Ishikawa (cell line): ENCODE measurements around the gene LRRC75B.

ENCODE experiments used
- TF ChIP-seq, protein P1 (sequence below): IDR thresholded peaks from 2 replicates; pipeline ENCODE4 v1.6.1; 2012
- TF ChIP-seq, protein P2 (sequence below): IDR thresholded peaks from 2 replicates; pipeline ENCODE4 v1.6.1; 2012

DNA sequence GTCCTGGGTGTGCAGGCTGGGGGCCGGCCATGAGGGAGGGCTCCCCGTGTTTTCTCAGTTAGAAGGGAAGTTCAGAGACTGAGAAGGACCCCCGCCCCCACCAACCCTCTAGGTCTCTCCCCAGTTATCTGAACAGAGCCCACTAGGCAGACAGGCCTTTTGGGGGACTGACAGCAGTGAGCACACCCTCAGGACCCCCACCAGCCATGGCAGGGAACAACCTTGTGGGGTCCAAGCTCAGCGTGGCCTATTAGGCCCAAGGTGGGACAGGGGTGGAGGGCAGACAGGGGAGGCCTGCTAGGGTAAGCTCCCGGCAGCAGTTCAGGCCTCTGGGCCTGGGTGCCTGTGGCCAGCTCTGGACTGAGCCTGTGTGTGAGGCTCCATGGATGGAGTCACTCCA, 5.6 kb downstream of the LRRC75B start:
- TF ChIP-seq, protein P1, sequence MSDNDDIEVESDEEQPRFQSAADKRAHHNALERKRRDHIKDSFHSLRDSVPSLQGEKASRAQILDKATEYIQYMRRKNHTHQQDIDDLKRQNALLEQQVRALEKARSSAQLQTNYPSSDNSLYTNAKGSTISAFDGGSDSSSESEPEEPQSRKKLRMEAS = no peak
- TF ChIP-seq, protein P2, sequence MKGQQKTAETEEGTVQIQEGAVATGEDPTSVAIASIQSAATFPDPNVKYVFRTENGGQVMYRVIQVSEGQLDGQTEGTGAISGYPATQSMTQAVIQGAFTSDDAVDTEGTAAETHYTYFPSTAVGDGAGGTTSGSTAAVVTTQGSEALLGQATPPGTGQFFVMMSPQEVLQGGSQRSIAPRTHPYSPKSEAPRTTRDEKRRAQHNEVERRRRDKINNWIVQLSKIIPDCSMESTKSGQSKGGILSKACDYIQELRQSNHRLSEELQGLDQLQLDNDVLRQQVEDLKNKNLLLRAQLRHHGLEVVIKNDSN = no peak
